Loucy (cell line): ENCODE data around the gene DLL3.

Experiments used
- EZH2phosphoT487 ChIP-seq: fragments of 200-600 bp; IDR thresholded peaks from 2 replicates; pipeline ENCODE4 v1.6.1; 2018; ENCODE audit warnings: antibody characterized with exemption, mild to moderate bottlenecking, moderate library complexity, borderline replicate concordance
- TF ChIP-seq, protein P1 (sequence below): fragments of 200-600 bp; sonication (generic); conservative IDR thresholded peaks from 2 replicates; pipeline ENCODE4 v1.5.1; 2014; ENCODE audit warnings: mild to moderate bottlenecking, antibody characterized with exemption, low read length

DNA sequence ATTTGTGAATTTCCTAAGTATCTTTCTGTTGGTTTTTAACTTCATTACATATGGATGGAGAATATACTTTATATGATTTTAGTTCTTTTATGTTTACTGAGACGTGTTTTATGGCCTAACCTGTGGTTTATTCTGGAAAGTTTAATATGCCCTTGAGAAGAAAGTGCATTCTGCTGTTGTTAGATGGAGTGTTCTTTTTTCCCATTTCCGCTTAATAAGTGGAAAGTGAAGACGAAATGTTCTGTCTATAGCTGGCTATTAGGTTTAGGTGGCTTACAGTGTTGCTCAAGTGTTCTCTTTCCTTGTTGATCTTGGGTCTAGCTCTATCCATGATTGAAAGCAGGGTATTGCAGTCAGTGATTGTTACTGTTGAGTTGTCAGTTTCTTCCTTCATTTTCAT is 35.3 kb upstream of the DLL3 start:
- TF ChIP-seq, protein P1, sequence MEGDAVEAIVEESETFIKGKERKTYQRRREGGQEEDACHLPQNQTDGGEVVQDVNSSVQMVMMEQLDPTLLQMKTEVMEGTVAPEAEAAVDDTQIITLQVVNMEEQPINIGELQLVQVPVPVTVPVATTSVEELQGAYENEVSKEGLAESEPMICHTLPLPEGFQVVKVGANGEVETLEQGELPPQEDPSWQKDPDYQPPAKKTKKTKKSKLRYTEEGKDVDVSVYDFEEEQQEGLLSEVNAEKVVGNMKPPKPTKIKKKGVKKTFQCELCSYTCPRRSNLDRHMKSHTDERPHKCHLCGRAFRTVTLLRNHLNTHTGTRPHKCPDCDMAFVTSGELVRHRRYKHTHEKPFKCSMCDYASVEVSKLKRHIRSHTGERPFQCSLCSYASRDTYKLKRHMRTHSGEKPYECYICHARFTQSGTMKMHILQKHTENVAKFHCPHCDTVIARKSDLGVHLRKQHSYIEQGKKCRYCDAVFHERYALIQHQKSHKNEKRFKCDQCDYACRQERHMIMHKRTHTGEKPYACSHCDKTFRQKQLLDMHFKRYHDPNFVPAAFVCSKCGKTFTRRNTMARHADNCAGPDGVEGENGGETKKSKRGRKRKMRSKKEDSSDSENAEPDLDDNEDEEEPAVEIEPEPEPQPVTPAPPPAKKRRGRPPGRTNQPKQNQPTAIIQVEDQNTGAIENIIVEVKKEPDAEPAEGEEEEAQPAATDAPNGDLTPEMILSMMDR = no peak
- no peak for TF ChIP-seq EZH2phosphoT487
